GM21737 (cell line): Measurements from ENCODE around the gene CDC14B.
A peak's percentile ranks its signal among the peaks of the same experiment; 100 is the strongest.
"Not testable (repeated sequence)": the region's sequence is repeated elsewhere in the genome, so short reads cannot be mapped to it uniquely, and the experiment has no call there.

Source experiments
- ATAC-seq: cut with Tn5 transposase; IDR thresholded peaks from one replicate; pipeline ENCODE4 v1.9.1; 2021; ENCODE audit warnings: mild to moderate bottlenecking, moderate library complexity; ENCODE audit not compliant: unreplicated experiment

The CDC14B gene

DNA sequence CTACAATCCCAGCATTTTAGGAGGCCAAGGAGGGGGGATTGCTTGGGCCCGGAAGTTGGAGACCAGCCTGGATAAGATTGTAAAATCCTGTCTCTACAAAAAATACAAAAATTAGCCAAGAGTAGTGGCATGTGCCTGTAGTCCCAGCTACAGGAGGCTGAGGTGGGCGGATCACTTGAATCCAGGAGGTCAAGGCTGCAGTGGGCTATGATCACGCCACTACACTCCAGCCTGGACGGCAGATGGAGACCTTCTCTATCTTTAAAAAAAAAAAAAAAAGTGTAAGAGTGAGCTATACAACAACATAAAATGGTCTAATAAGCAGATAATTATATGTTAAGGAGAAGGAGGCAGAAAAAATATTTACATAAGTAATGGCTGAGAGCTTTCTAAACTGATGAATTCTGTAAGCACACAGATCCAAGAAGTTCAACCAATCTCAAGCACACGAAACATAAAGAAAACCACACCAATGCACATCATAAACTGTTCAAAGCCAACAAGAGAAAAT lies 23.0 kb downstream of the CDC14B start:
- ATAC-seq: no peak

DNA sequence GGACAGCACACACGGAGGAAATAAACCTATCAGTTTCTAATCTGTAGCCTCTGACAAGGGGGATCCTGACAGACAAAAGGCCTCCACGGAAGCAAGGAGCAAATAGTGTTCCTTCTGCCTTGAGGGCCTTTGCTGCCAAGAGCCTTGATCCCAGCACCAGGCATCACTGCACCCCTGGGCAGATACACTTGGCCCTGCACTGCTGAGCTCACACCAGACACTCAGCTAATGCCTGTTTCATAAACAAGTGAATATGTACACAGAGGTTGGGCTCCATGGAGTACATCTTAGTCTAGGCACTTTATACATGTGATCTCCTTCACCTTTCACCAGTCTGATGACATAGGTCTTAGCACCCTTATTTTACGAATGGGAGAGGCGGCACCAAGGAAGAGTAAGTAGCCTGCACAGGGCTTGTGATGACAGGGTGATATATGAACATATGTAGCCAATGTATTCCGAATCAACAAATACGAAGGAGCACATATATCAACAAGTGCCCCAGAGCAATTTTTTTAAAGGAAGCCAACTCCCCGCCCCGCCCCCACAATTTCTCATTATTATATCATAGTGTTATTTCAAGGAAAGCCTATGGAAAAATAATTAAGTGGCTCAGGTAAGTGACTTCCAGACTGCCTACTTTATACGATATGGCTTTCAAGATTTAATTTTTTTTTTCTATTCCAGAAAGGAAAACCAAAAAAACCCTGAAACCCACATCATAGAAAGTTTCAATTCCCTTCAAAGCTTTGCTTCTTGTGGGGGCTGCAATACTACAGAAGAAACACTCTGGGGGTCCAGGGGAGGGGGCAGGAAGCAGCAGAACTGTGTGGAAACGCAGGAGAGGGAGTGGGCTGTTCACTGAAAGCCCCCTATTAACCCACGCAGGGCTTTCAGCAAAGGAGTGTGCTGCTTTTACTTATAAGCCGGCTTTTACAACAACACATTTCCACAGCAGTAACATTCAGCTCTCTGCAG lies 32.0 kb downstream of the CDC14B start:
- ATAC-seq: no peak

DNA sequence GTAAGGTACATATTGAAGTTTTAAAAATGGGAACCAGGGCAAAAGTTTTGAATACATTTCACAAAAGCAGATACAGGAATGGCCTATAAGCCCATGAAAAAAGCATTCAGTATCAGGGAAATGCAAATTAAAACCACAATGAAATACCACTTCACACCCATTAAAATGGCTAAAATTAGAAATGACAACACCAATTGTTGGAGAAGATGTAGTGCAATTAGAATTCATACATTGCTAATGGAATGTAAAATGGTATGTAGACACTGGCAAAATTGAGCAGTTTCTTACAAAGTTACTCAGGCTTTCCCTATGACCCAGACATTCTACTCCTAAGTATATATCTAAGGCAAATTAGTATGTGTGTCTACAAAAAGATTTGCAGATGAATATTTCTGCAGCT lies 34.2 kb downstream of the CDC14B start:
- no peak for ATAC-seq

DNA sequence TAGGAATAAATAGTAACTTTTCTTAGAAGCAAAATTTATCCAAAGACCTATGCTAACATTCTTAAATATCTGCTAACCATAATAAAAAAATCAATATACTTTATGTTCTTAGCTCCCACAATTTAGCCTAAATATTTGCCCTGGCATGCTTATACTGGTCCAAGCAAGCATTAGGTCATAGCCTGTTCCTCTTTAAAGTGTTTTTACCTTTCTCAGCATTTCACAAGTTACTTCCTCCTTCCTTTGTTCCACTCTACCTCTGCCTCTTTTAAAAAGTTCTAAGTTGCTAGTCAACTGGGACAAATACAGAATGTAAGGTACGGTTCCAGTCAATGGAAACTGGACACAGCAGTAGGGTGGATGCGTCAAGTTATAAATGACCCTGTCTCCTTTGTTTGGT lies 37.4 kb downstream of the CDC14B start:
- not testable (repeated sequence) for ATAC-seq

DNA sequence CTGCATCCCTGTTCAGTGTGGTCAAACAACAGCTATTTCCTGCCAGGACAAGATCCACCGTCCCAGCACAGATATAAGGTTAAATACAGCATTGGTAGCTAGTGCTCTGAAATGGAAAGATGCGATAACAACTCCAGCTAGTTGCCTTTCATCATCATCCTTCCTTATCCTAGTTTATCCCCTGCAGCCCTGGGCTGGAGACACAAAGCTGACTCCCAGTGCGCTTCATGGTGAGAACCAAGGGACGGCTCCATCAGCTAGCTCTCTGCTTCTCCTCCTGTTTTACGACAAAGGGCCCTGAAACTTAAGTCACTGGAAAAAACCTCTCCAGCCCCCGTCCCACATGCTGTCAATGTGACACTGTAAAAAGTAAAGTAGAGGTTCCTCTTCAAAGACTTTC lies 37.9 kb downstream of the CDC14B start:
- ATAC-seq: no peak

DNA sequence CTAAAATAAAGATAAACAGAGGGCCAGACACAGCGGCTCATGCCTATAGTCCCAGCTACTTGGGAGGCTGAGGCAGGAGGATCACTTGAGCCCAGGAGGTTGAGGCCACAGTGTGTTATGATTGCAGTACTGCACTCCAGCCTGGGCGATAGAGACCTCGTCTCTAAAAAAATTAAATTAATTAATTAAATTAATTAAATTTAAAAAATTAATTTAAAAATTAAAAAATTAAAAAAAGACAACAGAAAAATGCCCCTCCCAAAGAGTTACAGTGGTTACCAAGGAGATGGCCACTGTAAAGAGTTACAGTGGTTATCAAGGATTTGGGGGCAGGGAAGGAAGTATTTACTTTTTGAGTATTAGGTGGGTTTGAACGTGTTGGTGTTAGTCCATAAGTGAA lies 38.3 kb downstream of the CDC14B start:
- no peak for ATAC-seq

DNA sequence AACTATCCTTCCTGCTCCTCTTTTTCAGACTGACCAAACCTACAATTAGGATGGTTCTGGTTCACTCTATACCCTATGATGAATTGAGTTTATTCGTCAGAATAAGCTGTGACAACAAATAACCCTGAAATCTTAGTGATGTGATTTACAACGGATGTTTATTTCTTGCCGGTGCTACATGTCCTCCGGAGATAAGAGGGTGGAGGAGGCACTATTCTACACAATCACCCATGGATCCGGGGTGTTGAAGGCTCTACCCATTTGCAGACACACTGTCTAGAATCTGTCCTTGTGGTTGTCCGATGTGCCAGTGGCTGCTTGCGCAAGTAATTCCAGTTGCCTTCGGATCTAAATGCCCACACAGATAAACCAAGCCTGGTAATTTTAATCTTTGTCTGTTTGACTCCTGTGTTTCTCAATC lies 44.7 kb downstream of the CDC14B start:
- ATAC-seq: no peak

DNA sequence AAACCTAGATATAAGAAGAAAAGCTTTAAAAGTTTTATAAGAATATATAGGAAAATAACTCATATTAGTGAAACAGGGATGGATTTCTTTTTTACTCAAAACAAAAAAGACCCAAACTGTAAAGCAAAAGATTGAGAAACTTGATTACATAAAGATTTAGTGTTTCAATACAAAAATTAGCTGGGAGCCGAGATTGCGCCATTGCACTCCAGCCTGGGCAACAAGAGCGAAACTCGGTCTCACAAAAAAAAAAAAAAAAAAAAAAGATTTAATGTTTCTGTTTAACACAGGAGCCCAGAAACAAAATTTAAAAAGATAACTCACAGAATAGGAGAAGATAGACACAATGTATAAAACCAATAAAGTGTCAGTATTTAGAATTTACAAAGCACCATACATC lies 45.2 kb downstream of the CDC14B start:
- ATAC-seq: no peak

DNA sequence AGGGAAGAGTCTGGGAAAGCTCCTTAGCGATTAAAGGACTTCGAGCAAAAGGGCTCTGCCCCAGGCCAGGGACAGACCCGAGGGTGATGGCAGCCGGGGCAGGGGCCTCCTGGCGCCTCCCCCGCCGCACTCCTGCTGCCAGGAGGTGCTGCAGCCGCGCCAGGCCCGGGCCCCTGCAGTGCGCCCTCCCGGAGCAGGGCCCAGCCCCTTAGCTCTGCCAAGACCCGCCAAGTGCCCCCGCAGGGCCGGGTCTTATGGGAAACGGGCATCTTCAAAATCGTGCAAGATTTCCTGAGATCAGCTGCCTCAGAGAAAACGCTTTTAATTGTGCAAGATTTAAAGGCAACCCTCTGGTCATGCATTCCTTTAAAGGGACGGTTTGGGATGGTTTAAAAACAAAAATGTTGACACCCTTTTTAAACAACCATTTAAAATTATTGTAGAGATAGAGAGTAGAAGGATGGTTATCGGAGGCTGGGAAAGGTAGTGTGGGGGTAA lies 52.4 kb downstream of the CDC14B start:
- peak; percentile 30 for ATAC-seq

DNA sequence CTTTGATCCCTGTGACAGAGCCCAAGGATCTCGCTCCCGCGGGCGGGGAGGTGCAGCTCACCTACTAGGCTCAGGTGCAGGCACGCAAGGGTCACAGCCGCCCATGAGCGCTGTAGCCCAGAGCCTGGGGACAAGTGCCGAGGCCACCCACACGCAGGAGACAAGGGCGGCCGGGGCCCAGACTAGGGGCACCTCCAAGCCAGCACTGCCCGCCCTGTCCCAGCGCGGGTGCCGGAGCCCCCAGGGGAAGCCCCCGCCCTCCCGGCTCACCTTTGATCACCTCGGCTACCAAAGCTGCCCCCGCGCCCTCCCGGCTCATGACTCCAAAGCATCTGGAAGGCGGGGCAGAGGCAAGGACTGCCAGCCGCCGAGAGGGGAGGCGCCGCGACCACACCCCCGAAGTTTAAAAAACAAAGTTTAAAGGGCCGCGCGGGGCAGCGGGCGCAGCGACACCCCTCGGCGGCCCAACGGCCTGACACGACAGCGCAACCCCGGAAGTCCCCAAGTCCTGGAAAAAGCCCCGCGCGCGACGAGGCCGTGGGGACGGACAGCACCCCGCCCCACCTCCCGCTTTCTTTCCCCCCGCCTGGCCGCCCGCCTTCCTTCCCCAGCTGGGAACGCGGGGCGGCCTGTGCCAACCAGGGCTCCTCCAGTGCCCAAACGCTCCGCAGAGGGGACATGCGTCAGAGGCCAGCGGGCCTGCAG lies 53.0 kb downstream of the CDC14B start:
- ATAC-seq: peak; percentile 89

DNA sequence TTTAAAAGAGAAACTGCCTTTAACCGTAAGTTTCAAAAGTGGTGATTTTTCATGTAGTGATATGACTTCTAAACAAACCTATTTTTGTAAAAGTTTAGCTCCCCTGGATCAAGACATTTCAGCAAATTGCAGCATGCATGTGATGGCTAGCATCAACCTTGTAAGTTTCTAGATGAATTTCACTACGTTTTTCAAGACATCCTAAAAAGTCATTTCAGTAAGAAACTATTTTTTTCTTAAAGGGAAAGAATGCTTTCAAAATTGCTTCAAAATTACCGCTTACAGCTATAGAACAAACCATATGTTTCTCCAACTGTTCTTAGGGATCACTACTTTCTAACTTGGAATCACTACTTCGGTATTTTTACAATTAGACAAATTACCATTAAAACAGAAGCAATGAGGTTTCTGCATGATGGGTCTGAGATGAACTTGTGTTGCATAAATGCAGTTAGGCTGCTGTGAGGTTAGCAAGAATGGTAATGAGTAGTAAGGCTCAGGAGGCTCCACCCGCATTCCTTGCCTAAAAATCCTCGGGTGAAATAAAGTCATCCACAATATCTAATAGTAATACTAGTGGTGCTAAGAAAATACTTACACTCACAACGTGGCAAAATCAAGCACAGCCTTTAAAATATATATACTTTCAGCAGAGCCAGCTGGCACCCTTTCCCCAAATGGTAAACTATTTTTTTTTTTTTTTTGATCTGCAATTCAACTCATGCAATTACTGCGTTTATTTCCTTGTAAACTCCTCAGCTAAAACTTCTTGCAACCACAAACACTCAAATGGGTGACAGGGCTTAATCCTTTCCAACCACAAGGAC lies 53.8 kb downstream of the CDC14B start:
- ATAC-seq: no peak

DNA sequence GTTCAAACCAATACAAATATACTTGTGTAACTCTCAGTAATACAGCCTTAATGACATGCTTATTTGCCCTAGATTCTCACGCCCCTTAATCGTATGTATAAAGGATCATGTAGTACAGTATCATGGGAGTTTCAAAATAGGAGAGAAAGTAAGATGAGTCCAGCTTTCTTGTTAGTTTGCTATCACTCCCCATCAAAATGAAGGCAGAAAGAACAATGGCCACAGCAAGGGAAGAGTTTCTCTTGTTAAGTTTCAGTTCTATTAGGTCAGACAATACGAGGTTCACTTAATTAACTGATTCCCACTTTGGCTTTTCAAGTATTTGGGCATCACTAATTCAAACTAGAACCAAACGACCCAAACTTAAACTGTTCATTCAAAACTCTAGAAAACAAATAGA lies 55.4 kb downstream of the CDC14B start:
- no peak for ATAC-seq

DNA sequence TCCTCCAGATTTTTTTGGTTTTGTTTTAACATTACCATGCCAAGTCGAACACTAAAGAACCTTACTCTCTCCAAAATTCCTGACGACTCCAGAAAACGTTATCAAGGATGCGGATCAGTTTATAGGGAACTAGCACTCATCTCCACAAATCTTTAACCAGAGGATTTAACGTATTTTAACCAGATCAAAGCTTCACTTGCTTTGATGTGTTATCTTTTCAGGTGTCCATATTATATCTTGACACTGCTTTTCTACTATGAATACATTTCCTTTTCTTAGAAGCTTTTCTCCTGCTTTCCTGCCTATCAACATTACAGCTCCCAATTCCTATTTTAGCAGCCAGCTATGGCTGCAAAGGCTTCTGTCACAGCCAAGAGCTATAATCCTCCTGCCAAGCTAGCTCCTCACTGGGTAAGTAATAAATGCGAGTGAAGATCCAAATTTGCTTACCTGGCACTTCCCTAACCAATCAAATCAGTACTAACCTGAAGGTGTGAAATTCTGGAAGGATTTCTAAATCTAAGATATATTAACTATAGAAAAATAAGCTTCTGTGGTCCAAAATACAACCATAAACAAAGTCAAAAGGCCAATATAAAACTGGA lies 60.2 kb downstream of the CDC14B start:
- no peak for ATAC-seq

DNA sequence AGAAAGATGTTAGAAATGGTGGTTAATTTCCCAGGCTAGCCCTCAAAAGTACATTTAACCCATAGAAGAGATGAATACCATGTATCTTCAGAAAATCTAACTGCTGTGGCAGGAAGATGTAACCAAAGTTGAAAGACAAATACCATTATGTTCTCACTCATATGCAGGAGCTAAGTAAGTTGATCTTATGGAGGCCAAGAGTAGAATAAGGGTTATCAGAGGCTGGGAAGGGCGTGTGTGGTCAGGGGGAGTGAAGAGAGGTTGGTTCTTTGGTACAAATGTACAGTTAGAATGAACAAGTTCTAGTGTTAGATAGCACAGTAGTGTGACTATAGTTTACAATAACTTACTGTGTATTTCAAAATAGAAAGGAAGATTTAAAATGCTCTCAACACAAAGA lies 61.7 kb downstream of the CDC14B start:
- no peak for ATAC-seq

DNA sequence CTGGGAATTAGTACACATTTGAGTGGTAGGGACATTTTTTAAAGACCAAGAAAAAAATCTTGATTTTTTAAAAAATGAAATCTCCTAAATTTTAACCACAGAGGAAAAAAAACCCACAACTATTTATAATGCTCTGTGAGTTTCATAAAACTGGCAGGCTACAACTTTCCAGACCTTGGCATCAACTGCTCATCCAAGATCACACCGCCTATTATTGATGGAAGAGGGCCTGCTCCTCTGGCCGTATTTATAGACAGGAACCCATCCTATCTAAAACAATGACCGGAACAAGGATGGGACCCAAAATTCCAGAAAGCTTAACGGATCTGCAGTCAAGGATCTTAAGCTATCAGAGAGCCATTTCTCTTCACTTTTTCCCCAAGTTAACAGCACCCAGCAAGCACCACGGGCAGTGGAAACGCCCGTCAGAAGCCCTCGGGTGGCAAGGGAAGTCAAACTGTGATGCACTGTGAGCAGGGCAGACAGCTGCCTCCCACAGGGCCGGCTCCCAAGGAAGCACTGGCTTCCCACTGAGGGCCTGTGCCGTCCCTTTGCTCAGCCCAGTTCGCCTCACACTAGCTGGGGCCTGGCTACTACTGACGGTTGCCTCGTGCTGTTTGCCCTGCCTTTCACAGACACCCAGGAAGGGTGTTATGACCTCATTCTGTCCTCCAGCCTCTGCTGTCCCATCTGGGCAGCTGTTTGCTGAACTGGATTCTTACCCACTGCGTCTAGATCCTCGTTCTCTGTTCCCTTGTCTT lies 62.8 kb downstream of the CDC14B start:
- ATAC-seq: no peak

DNA sequence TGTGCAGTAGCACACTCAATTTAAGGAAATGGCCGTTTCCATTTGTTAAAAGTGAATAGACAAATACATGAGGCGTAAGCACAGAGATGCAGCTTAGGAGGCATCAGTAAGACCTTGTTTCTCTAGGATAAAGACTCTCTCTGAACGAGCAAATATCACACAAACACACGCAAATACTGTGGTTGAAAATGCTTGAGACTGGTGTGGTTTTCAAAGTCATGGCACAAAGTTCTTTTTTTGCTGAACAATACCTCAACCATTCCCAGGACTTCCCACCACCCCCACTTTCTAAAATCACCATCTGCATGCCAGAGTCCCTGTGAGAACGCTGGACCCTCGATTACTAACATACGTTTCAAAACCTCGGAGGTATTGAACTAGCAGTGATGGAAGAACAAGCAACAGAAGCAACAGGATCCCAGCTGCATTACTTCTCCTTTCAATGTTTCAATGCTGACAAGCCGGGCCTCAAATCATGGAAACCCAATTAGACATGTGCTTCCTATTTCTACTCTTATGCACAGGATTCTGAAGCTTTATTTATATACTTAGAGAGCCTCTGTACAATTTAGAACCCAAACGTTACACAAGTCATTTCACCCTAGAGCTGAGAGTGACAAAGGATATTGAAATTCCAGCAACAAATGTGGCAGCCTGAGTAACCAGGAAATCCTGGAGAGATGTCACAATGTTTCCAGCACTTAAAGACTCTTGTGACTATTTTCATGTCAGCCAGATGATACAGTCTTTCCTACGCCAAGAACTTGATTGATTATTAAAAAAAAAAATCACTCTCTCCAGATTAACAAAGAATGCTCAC lies 63.9 kb downstream of the CDC14B start:
- no peak for ATAC-seq

DNA sequence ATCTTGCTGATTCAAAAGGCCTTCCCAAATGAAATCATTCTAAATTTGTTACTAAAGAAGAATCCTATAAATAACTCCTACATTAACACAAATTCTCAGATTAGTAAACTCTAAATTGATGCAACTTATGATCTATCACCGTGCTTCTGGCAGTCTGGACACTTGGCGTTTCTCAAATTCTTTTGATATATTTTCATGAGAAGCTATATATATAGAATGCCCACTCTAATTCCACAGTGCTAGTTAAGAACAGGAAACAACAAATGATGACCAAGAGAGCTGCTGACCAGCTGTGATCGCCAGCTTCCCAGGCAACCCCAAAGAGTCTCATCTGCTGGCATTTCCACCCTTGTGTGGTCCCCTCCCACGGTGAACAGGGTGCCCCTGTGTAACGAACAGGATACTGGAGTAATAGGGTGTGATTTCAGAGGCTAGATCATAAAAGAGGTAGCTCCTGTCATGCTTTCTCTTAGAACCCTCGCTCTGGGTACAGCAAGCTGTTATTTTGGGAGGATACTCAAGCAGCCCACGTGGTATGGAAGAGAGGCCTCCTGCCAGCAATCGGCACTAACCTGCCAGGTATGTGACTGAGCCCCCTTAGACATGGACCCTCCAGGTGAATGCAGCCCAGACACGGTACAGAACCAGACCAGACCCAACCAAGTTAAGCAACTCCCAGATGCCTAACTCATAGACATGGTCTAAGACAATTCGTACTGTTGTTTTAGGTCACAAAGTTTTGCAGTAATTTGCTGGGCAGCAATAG lies 64.7 kb downstream of the CDC14B start:
- no peak for ATAC-seq

DNA sequence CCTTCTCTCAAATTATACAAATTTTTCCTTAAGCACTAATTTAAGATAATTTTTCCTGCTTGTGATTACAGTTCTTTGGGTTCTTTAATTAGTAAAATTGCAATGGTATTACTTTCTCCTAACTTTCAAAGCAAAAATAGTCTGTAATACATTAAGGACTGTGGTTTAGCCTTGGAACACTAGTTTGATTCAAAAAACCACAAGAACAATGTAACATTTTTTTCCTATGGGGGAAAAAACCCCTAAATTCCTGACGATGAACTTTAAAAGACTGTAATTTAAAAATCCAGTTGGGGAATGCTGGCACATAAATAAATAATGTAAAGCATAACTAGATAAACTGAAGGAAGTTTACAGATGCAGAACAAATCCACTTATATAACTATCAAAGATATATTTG lies 65.3 kb downstream of the CDC14B start:
- ATAC-seq: no peak
